Measurements from ENCODE around the gene GPR157.

- TF ChIP-seq EZH2 (IDR thresholded peaks at IDR 0.05; ENCODE audit: insufficient read depth, poor library complexity, severe bottlenecking) (no peak), EZH2phosphoT487 (IDR thresholded peaks at IDR 0.05; ENCODE audit: insufficient read depth, low read depth) (no peak)
Observed at GRCh38 chr1:9164919-9165318, 36.0 kb upstream of the GPR157 start.
